Esophagus muscularis mucosa (tissue), 3 donors: ENCODE data around the gene ADCY7.

ENCODE experiments used
- POLR2A ChIP-seq: fragments of 450-650 bp; IDR thresholded peaks from one replicate; pipeline ENCODE4 v1.6.1; 2017; ENCODE audit warnings: antibody characterized with exemption, moderate library complexity, mild to moderate bottlenecking, low read depth
- TF ChIP-seq, protein P1 (sequence below), 3 experiments: fragments of 200-600 bp in 2 of 3; fragments of 450-650 bp in 1 of 3; sonication (generic) in 2 of 3; IDR thresholded peaks; one replicate each; pipeline ENCODE4 v1.5.1; 2017 to 2019; ENCODE audit warnings: antibody characterized with exemption in 3 of 3, mild to moderate bottlenecking in 2 of 3, moderate library complexity in 1 of 3

DNA sequence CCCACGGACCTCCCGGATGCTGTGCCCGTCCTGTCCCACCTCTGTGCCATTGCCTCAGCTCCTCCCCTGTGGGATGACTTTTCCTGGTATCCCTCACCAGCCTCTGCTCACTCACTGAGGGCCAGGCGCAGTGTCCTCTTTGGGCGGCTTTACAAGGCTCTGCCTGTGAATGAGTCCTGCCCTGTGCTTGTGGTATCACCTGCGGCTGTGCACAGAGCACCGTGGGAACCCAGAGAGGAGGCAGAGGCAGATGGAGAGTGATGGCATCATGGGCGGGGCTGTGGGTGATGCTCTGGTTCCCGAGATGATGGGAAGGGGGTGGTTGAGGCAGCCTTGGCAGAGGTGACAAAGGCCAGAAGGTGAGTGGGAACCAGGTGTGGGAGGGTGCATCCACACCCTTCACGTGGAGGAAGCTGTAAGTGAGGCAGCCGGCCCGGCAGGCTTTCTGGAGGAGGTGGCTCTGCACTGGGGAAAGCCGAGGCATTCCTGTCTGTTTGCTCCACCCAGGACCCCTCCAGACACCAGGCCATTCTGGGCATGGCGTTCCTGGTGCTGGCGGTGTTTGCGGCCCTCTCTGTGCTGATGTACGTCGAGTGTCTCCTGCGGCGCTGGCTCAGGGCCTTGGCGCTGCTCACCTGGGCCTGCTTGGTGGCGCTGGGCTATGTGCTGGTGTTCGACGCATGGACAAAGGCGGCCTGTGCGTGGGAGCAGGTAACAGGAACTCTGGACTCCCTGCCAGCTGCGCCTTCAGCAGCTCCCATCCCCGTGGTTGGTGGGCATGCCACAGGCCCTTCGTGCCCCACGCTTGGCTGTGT lies 23.8 kb downstream of the ADCY7 start:
- TF ChIP-seq, protein P1, sequence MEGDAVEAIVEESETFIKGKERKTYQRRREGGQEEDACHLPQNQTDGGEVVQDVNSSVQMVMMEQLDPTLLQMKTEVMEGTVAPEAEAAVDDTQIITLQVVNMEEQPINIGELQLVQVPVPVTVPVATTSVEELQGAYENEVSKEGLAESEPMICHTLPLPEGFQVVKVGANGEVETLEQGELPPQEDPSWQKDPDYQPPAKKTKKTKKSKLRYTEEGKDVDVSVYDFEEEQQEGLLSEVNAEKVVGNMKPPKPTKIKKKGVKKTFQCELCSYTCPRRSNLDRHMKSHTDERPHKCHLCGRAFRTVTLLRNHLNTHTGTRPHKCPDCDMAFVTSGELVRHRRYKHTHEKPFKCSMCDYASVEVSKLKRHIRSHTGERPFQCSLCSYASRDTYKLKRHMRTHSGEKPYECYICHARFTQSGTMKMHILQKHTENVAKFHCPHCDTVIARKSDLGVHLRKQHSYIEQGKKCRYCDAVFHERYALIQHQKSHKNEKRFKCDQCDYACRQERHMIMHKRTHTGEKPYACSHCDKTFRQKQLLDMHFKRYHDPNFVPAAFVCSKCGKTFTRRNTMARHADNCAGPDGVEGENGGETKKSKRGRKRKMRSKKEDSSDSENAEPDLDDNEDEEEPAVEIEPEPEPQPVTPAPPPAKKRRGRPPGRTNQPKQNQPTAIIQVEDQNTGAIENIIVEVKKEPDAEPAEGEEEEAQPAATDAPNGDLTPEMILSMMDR (IDR thresholded peaks at IDR 0.05), result no peak
- TF ChIP-seq POLR2A, result no peak
